Muscle of back (tissue), 11 donors: ENCODE data around the gene DPF1. TPM values are rescaled to one million over a fixed set of nuclear protein-coding genes. Genes with fewer than 3 reads are reported as not detected.

Experiments used
- DNase-seq, 3 donors: peaks; one replicate each; pipeline versions ENCODE4 v3.0.0 to v3.0.0-alpha.2; 2013
- polyA plus RNA-seq, 10 donors: library from polyadenylated mRNA; unstranded; fragments of 120-200 nt; gene quantifications; one replicate each; pipeline ENCODE4 v1.2.1, GENCODE V29; 2013; ENCODE audit not compliant: insufficient read length in 10 of 10

DPF1 gene
- polyA plus RNA-seq, 10 donors = 2.3 to 5.5 (median 3.4) TPM

DNA sequence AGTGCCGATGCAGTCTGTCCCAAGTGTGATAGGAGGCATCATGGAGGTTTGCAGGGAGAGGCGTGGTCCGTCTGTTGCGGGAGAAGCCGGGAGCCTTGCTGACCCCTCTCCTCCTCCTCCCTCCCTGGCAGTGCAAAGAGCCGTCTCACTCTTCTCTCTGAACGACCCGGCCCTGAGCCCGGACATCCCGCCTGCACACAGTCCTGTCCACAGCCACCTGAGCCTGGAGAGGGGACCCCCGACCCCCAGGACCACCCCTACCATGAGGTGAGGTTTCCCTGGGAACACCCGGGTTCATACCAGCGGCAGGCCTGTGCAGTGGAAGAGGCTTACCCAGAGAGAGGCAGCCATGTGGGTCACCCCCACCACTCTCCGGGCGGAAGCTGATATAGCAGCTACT, 22.3 kb downstream of the DPF1 start:
- DNase-seq = no peak

- DNase-seq = no peak
These were observed 24.7 kb downstream of the DPF1 start for GRCh38 chr19:38199340-38199739.

DNA sequence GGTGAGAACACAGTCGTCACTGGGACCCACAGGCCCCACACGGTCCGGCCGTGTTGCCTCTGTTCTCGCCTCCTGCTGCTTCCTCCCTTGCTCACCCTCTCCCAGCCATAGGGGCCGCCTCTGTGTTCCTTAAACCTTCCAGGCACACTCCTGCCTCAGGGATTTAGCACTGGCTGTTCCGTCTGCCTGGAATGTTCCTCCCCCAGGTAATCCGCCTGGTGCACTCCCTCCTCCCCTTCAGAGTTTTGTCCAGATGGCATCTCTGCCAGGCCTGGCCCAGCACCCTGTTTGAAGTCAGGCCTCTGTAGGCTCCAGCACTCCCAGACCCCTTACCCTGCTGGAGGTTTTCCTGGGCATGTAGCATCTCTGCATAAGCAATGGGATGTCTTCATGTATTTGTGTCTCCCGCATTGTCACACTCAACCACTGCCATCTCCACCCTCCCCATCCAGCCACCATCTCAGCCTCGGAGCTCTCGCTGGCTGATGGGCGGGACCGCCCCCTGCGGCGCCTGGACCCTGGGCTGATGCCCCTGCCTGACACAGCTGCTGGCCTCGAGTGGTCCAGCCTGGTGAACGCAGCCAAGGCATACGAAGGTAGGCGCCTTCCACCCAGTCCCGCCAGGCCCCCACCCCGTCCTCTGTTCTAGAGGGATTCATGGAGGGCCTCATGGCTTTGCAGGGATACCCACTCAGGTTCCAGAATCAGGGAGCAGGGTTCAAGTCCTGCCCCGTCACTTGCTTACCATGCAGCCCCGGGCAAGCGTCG, 25.9 kb downstream of the DPF1 start:
- no peak for DNase-seq

DNA sequence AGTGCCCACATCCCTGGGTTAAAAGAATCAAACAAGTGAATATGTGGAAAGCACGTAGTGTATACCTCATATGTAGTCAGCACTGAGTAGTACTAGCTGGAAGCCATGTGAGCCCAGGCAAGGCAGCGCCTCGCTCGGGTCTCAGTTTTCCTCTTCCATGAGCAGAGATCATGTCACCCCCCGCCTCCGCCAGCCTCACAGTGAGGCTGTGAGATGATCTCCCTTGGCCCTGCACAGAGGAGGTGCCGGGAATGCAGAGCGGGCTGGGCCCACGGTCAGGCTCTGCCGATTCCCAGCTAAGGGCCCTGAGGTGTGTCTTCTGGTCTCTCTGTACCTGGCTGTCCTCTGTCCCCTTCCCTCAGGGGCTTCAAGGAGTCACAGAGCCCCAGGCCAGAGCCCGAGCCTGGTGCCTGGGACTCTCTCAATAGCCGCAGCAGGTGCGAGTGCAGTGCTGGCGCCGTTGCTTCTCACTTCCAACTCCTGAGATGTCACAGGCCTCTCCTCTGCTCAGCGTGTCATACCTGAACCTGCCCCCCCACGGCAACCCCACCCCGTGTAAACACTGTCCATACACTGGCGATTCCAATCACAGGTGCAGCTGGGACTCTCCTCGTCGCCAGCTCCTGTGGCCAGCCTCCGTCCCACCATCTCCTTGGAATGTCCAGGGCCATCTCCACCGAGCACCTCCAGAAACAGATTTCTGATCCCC, 26.9 kb downstream of the DPF1 start:
- no peak for DNase-seq

GRCh38 chr19:38196245-38196837, 27.7 kb downstream of the DPF1 start:
- DNase-seq = no peak

- DNase-seq = no peak
These were observed 28.8 kb downstream of the DPF1 start for GRCh38 chr19:38195237-38195636.

DNA sequence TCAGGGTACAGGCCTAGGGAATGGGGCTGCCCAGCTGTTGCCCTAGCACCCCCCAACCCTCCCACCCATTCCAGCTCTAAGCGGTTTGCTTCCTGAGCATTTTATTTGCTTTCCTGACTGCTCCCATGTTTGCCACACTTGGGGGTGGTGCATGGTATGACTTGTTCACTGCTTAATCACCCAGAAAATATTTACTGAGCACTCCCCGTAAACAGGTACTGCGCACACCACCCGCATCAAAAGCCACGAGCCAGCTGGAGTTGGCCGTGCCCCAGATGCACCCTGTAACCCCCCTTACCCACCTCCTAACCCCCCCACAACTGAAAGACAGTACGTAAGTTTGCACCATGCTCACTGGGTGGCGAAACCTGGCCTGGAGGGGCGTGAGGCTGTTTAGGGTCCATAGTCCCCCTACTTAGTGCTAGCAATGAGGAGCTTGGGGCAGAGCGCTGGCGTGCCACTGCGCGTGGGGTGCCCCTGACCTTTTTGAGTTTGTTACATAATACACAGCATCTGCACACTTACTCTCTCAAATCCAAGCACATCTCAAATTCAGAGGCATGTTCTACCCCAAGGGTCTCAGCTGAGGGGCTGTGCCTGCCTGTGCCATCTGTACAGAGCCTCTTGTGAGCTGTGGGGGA, 29.8 kb downstream of the DPF1 start:
- no peak for DNase-seq

DNA sequence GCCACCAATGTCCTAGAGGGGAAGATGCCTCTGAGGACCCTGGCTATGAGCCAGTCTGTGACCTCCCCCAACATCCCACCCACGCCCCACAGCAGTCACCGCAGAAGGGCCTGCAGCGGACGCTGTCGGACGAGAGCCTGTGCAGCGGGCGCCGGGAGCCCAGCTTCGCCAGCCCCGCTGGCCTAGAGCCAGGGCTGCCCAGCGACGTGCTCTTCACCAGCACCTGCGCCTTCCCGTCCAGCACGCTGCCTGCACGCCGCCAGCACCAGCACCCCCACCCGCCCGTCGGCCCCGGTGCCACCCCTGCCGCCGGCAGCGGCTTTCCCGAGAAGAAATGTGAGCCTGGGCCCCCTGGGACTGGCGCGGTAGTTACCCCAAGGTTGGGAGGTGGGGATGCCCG, 30.6 kb downstream of the DPF1 start:
- DNase-seq = no peak

GRCh38 chr19:38191747-38192146, 32.3 kb downstream of the DPF1 start:
- no peak for DNase-seq

GRCh38 chr19:38190793-38191192, 33.2 kb downstream of the DPF1 start:
- no peak for DNase-seq

- DNase-seq = no peak
These were observed 34.0 kb downstream of the DPF1 start for GRCh38 chr19:38190061-38190460.

DNA sequence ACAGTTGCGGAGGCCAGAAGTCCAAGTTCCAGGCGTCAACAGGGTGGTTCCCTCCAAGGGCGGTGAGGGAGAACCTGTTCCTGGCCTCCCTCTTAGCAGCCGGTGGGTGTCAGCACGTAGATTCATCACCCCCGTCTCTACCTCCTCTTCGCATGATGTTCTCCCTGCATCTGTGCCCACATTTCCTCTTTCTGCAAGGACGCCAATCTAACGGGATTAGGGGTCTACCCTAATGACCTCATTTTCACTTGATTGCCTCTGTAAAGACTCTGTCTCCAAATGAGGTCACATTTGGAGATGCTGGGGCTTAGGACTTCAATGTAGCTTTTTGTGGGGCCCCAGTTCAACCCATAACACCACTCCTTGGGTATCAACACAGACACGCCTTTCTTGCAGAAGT, 38.5 kb downstream of the DPF1 start:
- no peak for DNase-seq

DNA sequence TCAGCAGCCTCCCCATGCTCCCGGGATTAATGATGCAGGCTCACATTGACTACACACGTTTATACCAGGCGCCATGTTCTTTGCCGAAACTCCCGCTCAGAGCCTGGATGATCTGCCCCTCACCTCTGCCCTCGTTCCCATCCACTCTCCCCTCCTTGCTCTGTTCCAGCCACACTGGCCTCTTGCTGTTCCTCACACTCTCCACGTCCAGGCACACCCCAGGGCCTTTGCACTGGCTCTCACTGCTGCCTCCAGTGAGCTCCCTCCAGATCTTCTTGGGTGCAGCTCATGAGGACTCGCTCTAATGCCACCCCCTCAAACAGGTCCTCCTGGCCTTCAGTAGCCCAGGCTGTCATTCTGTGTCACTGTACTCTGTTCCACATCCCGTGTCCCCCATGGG, 39.2 kb downstream of the DPF1 start:
- DNase-seq = no peak

DNA sequence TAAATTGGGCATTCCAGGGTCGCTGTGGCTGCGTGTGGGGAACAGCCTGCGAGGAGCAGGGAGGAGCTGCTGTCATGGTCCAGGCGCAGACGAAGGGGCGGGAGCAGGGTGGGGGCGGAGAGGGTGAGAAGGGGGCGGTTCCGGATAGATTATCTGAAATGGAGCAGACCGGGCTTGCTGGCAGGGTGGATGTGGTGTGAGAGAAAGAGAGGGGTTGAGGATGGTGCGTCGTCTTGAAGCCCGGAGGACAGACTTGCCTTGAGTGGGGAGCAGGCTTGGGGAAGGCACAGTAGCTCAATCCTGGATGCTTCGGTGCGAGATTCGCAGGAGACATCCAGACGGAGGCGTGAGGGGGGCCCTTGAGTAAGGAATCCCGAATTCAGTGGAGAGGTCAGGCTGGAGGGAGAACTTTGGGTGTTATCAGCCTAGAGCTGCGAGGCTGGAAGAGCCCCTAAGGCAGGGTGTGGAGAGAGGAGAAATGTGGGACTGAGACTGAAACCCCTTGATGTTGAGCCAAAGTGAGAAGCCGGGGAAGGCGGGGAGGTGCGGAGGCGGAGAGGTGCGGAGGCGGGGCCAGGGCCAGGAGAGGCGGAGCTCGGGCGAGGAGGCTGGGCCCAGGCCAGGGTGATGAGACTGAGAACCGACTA, 40.6 kb downstream of the DPF1 start:
- peak in 2 of 3 donors; percentile 46 to 78 for DNase-seq

GRCh38 chr19:38182536-38183210, 41.3 kb downstream of the DPF1 start:
- DNase-seq = no peak

GRCh38 chr19:38180071-38180470, 44.0 kb downstream of the DPF1 start:
- no peak for DNase-seq

- DNase-seq = no peak
These were observed 48.6 kb downstream of the DPF1 start for GRCh38 chr19:38175422-38175821.

DNA sequence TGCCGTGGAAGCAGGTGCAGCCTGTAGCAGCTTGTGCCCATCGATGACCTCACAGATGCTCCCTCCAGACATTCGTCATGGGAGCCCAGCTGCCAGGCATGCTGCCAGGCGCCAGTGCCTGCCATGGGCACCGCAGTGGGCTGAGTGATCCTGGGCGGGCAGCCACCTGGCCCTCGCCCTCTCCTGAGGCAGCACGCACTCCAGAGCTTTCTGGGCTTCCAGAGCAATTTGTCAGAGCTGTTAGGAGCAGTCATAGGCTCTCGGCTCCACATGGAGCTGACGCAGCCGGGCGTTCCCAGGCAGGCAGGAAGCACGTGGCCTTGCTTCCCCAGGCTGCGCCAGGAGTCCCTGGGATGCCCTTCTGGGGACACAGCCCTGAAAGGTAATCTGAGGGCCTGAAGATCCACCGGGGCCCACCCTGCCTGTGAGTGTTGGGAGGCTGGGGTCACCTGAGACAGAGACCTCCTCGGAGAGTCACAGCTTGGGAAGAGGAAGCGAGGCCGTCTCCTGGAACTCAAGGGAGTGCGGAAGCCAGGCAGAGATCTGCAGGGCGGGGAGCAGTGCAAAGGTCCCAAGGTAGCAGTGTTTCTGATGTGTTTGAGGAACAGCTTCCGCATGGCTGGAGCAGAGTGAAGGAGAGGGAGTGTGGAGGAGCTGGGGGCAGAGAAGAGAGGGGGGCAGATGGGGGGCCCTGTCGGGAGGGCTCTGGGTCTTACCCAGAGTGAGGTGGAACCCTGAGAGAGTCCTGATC, 50.6 kb downstream of the DPF1 start:
- DNase-seq = peak; percentile 69 to 84 (median 81)

GRCh38 chr19:38172001-38172400, 52.0 kb downstream of the DPF1 start:
- DNase-seq = peak in 1 of 3 donors; percentile 44

GRCh38 chr19:38170334-38170733, 53.7 kb downstream of the DPF1 start:
- no peak for DNase-seq

DNA sequence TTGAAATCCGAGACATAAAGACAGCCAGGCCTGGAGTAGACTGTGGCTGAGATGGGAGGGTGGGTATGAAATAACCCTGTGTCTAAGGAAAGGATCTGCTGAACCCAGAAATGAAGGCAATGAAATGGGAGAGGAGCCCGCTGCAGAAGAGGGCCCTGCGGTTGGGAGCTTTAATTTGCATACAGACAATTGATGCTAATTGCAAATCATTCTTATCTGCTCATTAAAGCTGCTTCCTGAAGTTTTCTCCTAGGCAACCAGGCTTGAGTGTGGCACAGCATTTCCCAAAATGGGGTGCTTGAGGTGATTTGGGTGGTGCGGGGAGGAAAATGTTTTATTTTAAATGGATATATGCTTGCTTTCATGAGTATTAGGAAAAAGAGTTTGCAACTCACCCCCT, 55.4 kb downstream of the DPF1 start:
- DNase-seq = no peak
